Right lobe of liver (tissue), 4 donors: Measurements from ENCODE around the gene UCN2.

ENCODE experiments used
- POLR2A ChIP-seq: fragments of 450-650 bp; IDR thresholded peaks from one replicate; pipeline ENCODE4 v1.6.1; 2017; ENCODE audit warnings: antibody characterized with exemption, mild to moderate bottlenecking
- TF ChIP-seq, protein P1 (sequence below), 4 donors: fragments of 200-600 bp in 3 of 4; fragments of 450-650 bp in 1 of 4; IDR thresholded peaks; one replicate each; pipeline versions ENCODE4 v1.5.1 to v1.8.0; 2016 to 2022; ENCODE audit warnings: antibody characterized with exemption in 4 of 4, mild to moderate bottlenecking in 2 of 4
- donor health status: DM: no; HTN: no; CAD: no.
- donor health status: DM: no; HTN: no; CAD: no.
- donor health status: DM: no; HTN: yes; CAD: no.

DNA sequence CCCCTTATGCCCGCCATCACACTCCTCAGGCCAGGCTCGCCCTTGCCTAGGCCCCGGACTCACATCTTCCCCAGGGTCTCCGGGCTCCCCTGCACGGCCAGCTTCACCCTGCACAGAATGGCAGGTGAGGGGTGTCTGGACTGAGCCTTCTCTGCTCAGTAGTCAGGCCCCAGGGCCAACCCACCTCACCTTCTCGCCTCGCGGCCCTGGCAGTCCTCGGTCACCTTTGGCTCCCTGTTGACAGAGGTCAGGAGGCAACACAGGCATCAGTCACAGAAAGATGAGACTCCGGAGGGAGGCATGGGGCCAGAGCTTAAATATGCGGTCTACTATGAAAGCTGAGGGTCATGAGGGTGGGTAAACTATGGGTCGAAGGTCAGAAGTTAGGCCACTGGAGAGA is 8.4 kb upstream of the UCN2 start:
- TF ChIP-seq, protein P1, sequence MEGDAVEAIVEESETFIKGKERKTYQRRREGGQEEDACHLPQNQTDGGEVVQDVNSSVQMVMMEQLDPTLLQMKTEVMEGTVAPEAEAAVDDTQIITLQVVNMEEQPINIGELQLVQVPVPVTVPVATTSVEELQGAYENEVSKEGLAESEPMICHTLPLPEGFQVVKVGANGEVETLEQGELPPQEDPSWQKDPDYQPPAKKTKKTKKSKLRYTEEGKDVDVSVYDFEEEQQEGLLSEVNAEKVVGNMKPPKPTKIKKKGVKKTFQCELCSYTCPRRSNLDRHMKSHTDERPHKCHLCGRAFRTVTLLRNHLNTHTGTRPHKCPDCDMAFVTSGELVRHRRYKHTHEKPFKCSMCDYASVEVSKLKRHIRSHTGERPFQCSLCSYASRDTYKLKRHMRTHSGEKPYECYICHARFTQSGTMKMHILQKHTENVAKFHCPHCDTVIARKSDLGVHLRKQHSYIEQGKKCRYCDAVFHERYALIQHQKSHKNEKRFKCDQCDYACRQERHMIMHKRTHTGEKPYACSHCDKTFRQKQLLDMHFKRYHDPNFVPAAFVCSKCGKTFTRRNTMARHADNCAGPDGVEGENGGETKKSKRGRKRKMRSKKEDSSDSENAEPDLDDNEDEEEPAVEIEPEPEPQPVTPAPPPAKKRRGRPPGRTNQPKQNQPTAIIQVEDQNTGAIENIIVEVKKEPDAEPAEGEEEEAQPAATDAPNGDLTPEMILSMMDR (IDR thresholded peaks at IDR 0.05): no peak
- TF ChIP-seq POLR2A: no peak
